SHP77 treated with DMSO at 0.1 percent for 48 hours (cell line): Measurements from ENCODE around the gene ZNF197.
"Not testable (repeated sequence)": the region's sequence is repeated elsewhere in the genome, so short reads cannot be mapped to it uniquely, and the experiment has no call there.

Experiments used
- DNase-seq: peaks from one replicate; lab custom pipeline; 2025; lab: John Stamatoyannopoulos, UW

Gene ZNF197

GRCh38 chr3:44665173-44665572 is 40.3 kb downstream of the ZNF197 start:
- DNase-seq = no peak

- DNase-seq = no peak
Measured at GRCh38 chr3:44666346-44666745, 41.5 kb downstream of the ZNF197 start.

GRCh38 chr3:44669760-44670159 is 44.9 kb downstream of the ZNF197 start:
- DNase-seq = no peak

GRCh38 chr3:44673466-44673865 is 48.6 kb downstream of the ZNF197 start:
- not testable (repeated sequence) for DNase-seq

- DNase-seq = no peak
Measured at GRCh38 chr3:44674211-44674610, 49.4 kb downstream of the ZNF197 start.

GRCh38 chr3:44678480-44679116 is 53.8 kb downstream of the ZNF197 start:
- DNase-seq = no peak

GRCh38 chr3:44680921-44681455 is 56.2 kb downstream of the ZNF197 start:
- no peak for DNase-seq

GRCh38 chr3:44682182-44682896 is 57.5 kb downstream of the ZNF197 start:
- no peak for DNase-seq

GRCh38 chr3:44685128-44685800 is 60.4 kb downstream of the ZNF197 start:
- DNase-seq = peak; percentile 13

- DNase-seq = no peak
Measured at GRCh38 chr3:44687898-44688297, 63.1 kb downstream of the ZNF197 start.
